Heart left ventricle (tissue), 13 donors: ENCODE data around the gene MGAT4B.

Experiments
- CTCF ChIP-seq, 12 donors: fragments of 200-600 bp; sonication (generic) in 4 of 12; IDR thresholded peaks; one replicate each; pipeline versions ENCODE4 v1.5.0 to v1.8.0; 2018 to 2022; ENCODE audit warnings: antibody characterized with exemption in 12 of 12, mild to moderate bottlenecking in 5 of 12
- POLR2A ChIP-seq, 2 donors: fragments of 450-650 bp; IDR thresholded peaks; one replicate each; pipeline ENCODE4 v1.6.1; 2017; ENCODE audit warnings: antibody characterized with exemption in 2 of 2, mild to moderate bottlenecking in 2 of 2, moderate library complexity in 2 of 2
- donor health status: ischemic (EF 13 %, LVEDD 7.1; RV severe dilation, severe dysfunction).
- donor health status: DM: no; HTN: yes; CAD: no.
- donor health status: DM: no; HTN: no; CAD: no.
- donor health status: ischemic (EF 25% LVEDD 6.9; RV normal size, moderate dysfunction).
- donor health status: ischemic (EF 25% LVEDD 5.7; RV mildly dilated, moderate dysfunction).
- donor health status: ischemic (EF 35%, LVEDD 5.7; RV mildly dilated, moderate dysfunction).
- donor health status: nonischemic (EF 11% LVEDD 7.7; RV severe dilation, severe dysfunction).
- donor health status: DM: yes; HTN: yes; CAD: no.
- donor health status: PGD.
- donor health status: ischemic (EF 29% LVEDD 5.4; RV normal size, mild dysfunction).
- donor health status: nonischemic (EF 23%, LVEDD 6.1; RV moderate dilation, normal function).

GRCh38 chr5:179802950-179803562 lies 3.6 kb downstream of the MGAT4B start:
- TF ChIP-seq CTCF (IDR thresholded peaks at IDR 0.05): no peak
- TF ChIP-seq POLR2A (IDR thresholded peaks at IDR 0.05): no peak
